Psoas muscle (tissue), 8 donors: ENCODE results near the gene AHR. TPM values are rescaled to one million over a fixed set of nuclear protein-coding genes. Genes with fewer than 3 reads are reported as not detected.

Experiments
- ATAC-seq, 4 donors: fragments of 200-7000 bp; cut with Tn5 transposase; one replicate each; pipeline ENCODE4 v1.9.1; 2020; ENCODE audit warnings: moderate library complexity in 3 of 4, mild to moderate bottlenecking in 2 of 4
- DNase-seq, 2 donors: peaks; one replicate each; pipeline ENCODE4 v3.0.0-alpha.2; 2020
- H3K27ac ChIP-seq: fragments of 200-600 bp; one replicate; pipeline ENCODE4 v1.8.0; 2022
- H3K27me3 ChIP-seq, 3 donors: fragments of 200-600 bp in 1 of 3; one replicate each; pipeline versions ENCODE4 v1.6.1 to v1.8.0; 2013 to 2022; ENCODE audit warnings: low read length in 2 of 3, mild to moderate bottlenecking in 2 of 3, moderate library complexity in 1 of 3; ENCODE audit not compliant: insufficient read depth in 3 of 3
- H3K36me3 ChIP-seq, 2 donors: fragments of 200-600 bp in 1 of 2; one replicate each; pipeline versions ENCODE4 v1.6.1 to v1.8.0; 2013 to 2022; ENCODE audit warnings: low read depth in 1 of 2, mild to moderate bottlenecking in 1 of 2, moderate library complexity in 1 of 2; ENCODE audit not compliant: insufficient read depth in 1 of 2
- H3K4me1 ChIP-seq: fragments of 200-600 bp; one replicate; pipeline ENCODE4 v1.8.0; 2022
- H3K4me3 ChIP-seq: fragments of 200-600 bp; one replicate; pipeline ENCODE4 v1.8.0; 2022; ENCODE audit warnings: mild to moderate bottlenecking
- H3K9me3 ChIP-seq: fragments of 200-600 bp; one replicate; pipeline ENCODE4 v1.8.0; 2022
- CTCF ChIP-seq: fragments of 200-600 bp; IDR thresholded peaks from one replicate; pipeline ENCODE4 v1.8.0; 2022; ENCODE audit warnings: antibody characterized with exemption
- WGBS, 3 donors: extraction: QIAGEN DNeasy Blood & Tissue Kit; methylation state at CpG; one replicate each; pipeline versions ENCODE4 v1.1.6 to v1.1.7; 2013; 5-methylcytosine and 5-hydroxymethylcytosine counted together
- intact Hi-C, 2 donors: fragments of 100-400 bp; cut with DNase I; formaldehyde crosslinking; loops; one replicate each; pipeline versions ENCODE4 v1.11.0 to v1.14.2; 2022
- polyA plus RNA-seq, 3 donors: library from polyadenylated mRNA; stranded (reverse); fragments of 200-250 nt; gene quantifications; one replicate each; pipeline ENCODE4 v1.2.3, GENCODE V29; 2013
- total RNA-seq, 4 donors: library from RNA; stranded (reverse); fragmentation: NEBNext Ultra II Directional in 2 of 4; extraction: Animal tissue kit (Norgen Biotek cat#: 25700) in 2 of 4; gene quantifications; one replicate each; pipeline versions ENCODE4 v1.2.1 to v1.2.4, GENCODE V29; 2021 to 2023
- donor health status: healthy with polysubstance abuse.
- donor health status: DM: no; HTN: no; CAD: no; lungs with moderate emphysema.
- donor health status: Bipolar disorder and iron deficiency.
- donor health status: healthy.
- donor health status: DM: yes; HTN: yes; CAD: no.
- donor health status: DM: no; HTN: no; CAD: no.
- donor health status: DM: no; HTN: no; CAD: no.
- donor health status: DM: yes; HTN: yes; CAD: no.

The AHR gene
- total and polyA plus RNA-seq, 7 donors = 1.4 to 9.2 (median 3.8) TPM

- Histone ChIP-seq H3K4me3 (no peak overlapping the region), H3K4me1 (no peaks in the 10 kb centered on the region), H3K36me3 (no peaks in the 10 kb centered on the region), H3K27me3 (no peaks in the 10 kb centered on the region), H3K27ac (no peak overlapping the region), H3K9me3 (no peaks in the 10 kb centered on the region)
- DNase-seq = no peak
- 49 to 55% (median 52%) methylated on average over 3 of the region's 3 CpGs for WGBS, 3 donors
- intact Hi-C loops = no loop called here
- ATAC-seq = no peak
- TF ChIP-seq CTCF = no peak
Observed at GRCh38 chr7:17371671-17372524, 73.4 kb downstream of the AHR start.

- H3K27ac ChIP-seq = no peak overlapping the region
- TF ChIP-seq CTCF = no peak
- intact Hi-C loops = no loop called here
- no peaks in the 10 kb centered on the region for H3K36me3 ChIP-seq
- no peaks in the 10 kb centered on the region for H3K27me3 ChIP-seq
- 91 to 95% (median 95%) methylated on average over 4 of the region's 4 CpGs for WGBS, 3 donors
- no peaks in the 10 kb centered on the region for H3K9me3 ChIP-seq
- no peaks in the 10 kb centered on the region for H3K4me1 ChIP-seq
- no peak overlapping the region for H3K4me3 ChIP-seq
- no peak for ATAC-seq
- DNase-seq = no peak
Observed at GRCh38 chr7:17374157-17374556, 75.7 kb downstream of the AHR start.

GRCh38 chr7:17374654-17375053 is 76.2 kb downstream of the AHR start:
- no peak overlapping the region for H3K4me3 ChIP-seq
- H3K9me3 ChIP-seq = no peaks in the 10 kb centered on the region
- 65 to 73% (median 68%) methylated on average over 5 of the region's 5 CpGs for WGBS, 3 donors
- no peak for ATAC-seq
- DNase-seq = no peak
- intact Hi-C loops = no loop called here
- no peaks in the 10 kb centered on the region for H3K4me1 ChIP-seq
- H3K36me3 ChIP-seq = no peaks in the 10 kb centered on the region
- no peaks in the 10 kb centered on the region for H3K27me3 ChIP-seq
- no peak overlapping the region for H3K27ac ChIP-seq
- no peak for TF ChIP-seq CTCF

GRCh38 chr7:17376595-17376994 is 78.1 kb downstream of the AHR start:
- TF ChIP-seq CTCF = no peak
- Histone ChIP-seq H3K27ac (no peak overlapping the region), H3K9me3 (no peaks in the 10 kb centered on the region), H3K36me3 (no peaks in the 10 kb centered on the region), H3K4me1 (no peaks in the 10 kb centered on the region), H3K4me3 (no peak overlapping the region), H3K27me3 (no peaks in the 10 kb centered on the region)
- intact Hi-C loops = no loop called here
- DNase-seq (no peak), ATAC-seq (no peak)
- 73 to 76% (median 75%) methylated on average over 1 of the region's 1 CpG for WGBS, 3 donors
